ENCODE results near the gene PPM1B. TPM values are rescaled to one million over a fixed set of nuclear protein-coding genes. Genes with fewer than 3 reads are reported as not detected.

PPM1B gene
- total and polyA plus RNA-seq, 2 of the 8 experiments (the other 6 are each of a cell fraction or from before 2014, with no cell fraction given) = 43.6 to 126 TPM

DNA sequence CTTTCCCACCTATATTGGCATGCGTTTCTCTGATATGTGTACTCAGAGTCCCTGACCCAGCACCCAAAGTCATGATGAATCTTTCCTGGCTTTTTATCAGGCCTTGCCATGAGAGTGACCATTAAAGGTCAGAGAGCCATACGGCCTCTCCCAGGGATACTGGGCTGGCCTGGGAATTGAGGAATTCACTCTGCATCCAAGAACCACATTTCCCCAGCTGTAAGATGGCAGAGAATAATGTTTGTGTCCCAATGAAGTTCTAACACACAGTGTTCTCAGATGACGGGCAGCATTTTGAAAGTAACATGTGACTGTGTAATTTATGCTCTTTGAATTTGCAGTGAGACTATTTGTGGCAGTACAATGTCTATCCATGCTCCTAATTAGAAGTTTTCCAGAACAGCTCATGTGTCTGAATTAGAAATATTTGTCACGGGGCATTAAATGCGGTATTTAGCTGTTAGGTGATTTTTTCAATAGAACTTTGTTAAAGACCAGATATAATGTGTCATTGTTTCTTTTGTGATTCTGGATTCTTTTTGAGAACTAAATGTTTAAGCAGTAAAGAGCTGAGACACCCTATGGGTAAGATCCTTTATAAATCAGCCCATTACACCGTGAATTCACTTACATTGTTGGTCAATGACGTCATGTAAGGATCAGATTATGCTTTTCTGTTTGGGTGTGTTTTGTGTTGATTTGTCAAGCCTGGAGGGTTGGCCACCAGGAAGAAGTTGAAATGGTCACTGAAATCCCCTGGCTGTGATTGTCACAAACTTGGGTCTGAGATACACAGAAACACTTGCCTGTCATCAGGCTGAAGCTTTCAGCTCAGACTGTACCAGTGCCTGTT, 99.3 kb downstream of the PPM1B start:
- H3K27me3 ChIP-seq (replicated peaks in 1 of 4; ENCODE audit: control insufficient read depth in 3 of 4, extremely low read depth in 1 of 4, insufficient read depth in 3 of 4, low read length in 3 of 4) = no peaks in the 10 kb centered on the region
- no peaks in the 10 kb centered on the region for H3K9me3 ChIP-seq (ENCODE audit: insufficient read depth in 2 of 2, low read depth in 1 of 2, low read length in 1 of 2)
- H3K9ac ChIP-seq (replicated peaks in 1 of 4; ENCODE audit: extremely low read depth in 1 of 4, low read depth in 3 of 4, low read length in 3 of 4) = no peak overlapping the region
- no peak overlapping the region for H3K14ac ChIP-seq (ENCODE audit: insufficient read length)
- CTCF ChIA-PET (ENCODE audit: partially characterized antibody) = interaction anchor here (0.9 to 2.1 kb wide), 10 partner anchors 11 to 702 kb away, joined by 3 to 20 read pairs (median 5); no protein-coding TSS in a partner anchor
- H2BK20ac ChIP-seq (ENCODE audit: low read length) = no peak overlapping the region
- H3K23me2 ChIP-seq (ENCODE audit: low read depth, low read length) = no peaks in the 10 kb centered on the region
- 0 out of 2 replicates have a peak overlapping the region, but pooled peaks have one; percentile 37 for H2AFZ ChIP-seq (ENCODE audit: low read length)
- H3K79me2 ChIP-seq (ENCODE audit: control insufficient read depth in 1 of 2, insufficient read depth in 2 of 2, low read length in 2 of 2) = no peaks in the 10 kb centered on the region
- H3K36me3 ChIP-seq (ENCODE audit: control insufficient read depth in 2 of 4, insufficient read depth in 4 of 4, low read length in 3 of 4) = no peaks in the 10 kb centered on the region
- no peak overlapping the region for H2BK12ac ChIP-seq (ENCODE audit: low read depth, low read length)
- H2BK5ac ChIP-seq (ENCODE audit: low read depth, low read length) = no peak overlapping the region
- no peaks in the 10 kb centered on the region for H4K20me1 ChIP-seq (replicated peaks in 1 of 2; ENCODE audit: control insufficient read depth in 1 of 2, insufficient read depth in 2 of 2, low read length in 2 of 2)
- H3K18ac ChIP-seq (ENCODE audit: extremely low read depth, low read length) = no peak overlapping the region
- no peak overlapping the region for H2BK120ac ChIP-seq (replicated peaks; ENCODE audit: low read depth, low read length)
- POLR2A ChIA-PET (ENCODE audit: partially characterized antibody) = interaction anchor here (1.0 kb wide), 1 partner anchor 512 kb away, joined by 3 read pairs; no protein-coding TSS in a partner anchor
- H3K4me1 ChIP-seq (replicated peaks in 1 of 4; ENCODE audit: control insufficient read depth in 3 of 4, insufficient read depth in 4 of 4, low read length in 3 of 4) = peaks cover 0 to 5% (median 0%) of the 10 kb centered on the region in 4 experiments; a peak in 1 of 7 replicates
- H3K23ac ChIP-seq (ENCODE audit: insufficient read length) = no peak overlapping the region
- WGBS, 2 experiments (ENCODE audit: extremely low coverage in 1 of 2, insufficient coverage in 1 of 2, insufficient read length in 1 of 2, insufficient replicate concordance in 2 of 2, low coverage in 1 of 2, low lambda C conversion rate in 2 of 2, missing lambda C conversion rate in 1 of 2) = 80% methylated on average over 7 of the region's 7 CpGs; no CpG with 5 or more reads in 1 of the 2 experiments
- DNase-seq (ENCODE audit: low read depth in 1 of 2, low spot score in 2 of 2) = no peak
- H4K91ac ChIP-seq (replicated peaks; ENCODE audit: insufficient read length, low read length) = no peak overlapping the region
- H3K4me2 ChIP-seq (ENCODE audit: insufficient read depth in 1 of 2, low read depth in 2 of 2, low read length in 2 of 2) = no peak overlapping the region
- no peak overlapping the region for H4K5ac ChIP-seq (ENCODE audit: insufficient read length, low read depth, low read length)
- no peaks in the 10 kb centered on the region for H3K79me1 ChIP-seq (ENCODE audit: low read depth, low read length)
- H3K27ac ChIP-seq (ENCODE audit: low read depth, low read length) = no peak overlapping the region
- H2BK15ac ChIP-seq (ENCODE audit: low read length) = no peak overlapping the region
- no peak overlapping the region for H2AK5ac ChIP-seq (ENCODE audit: low read depth, low read length)
- no peak overlapping the region for H4K8ac ChIP-seq (ENCODE audit: extremely low read depth, insufficient read depth, low read length)
- no peak for FAIRE-seq
- no peak overlapping the region for H3K4me3 ChIP-seq (ENCODE audit: extremely low read depth in 1 of 4, insufficient read depth in 2 of 4, low read depth in 3 of 4, low read length in 4 of 4)
- no peak overlapping the region for H3K4ac ChIP-seq (replicated peaks; ENCODE audit: insufficient read length, low read depth, low read length)
- TF ChIP-seq JUND (IDR thresholded peaks at IDR 0.05; ENCODE audit: low read length) (peak; percentile 42; the same call in 1 of the 2 replicates), KDM1A (IDR thresholded peaks at IDR 0.05; ENCODE audit: borderline replicate concordance, low read length) (no peak), SIN3A (conservative IDR thresholded peaks at IDR 0.05 in 1 of 2, IDR thresholded peaks at IDR 0.05 in 1 of 2; ENCODE audit: low read depth in 1 of 2, low read length in 2 of 2) (no peak), RAD21 (IDR thresholded peaks at IDR 0.05 in 1 of 2, conservative IDR thresholded peaks at IDR 0.05 in 1 of 2; ENCODE audit: low read depth in 2 of 2, low read length in 2 of 2) (no peak), TAF1 (IDR thresholded peaks at IDR 0.05; ENCODE audit: low read depth, low read length) (no peak), TCF12 (IDR thresholded peaks at IDR 0.05; ENCODE audit: low read depth, low read length) (no peak)
- TF ChIP-seq, protein P1, sequence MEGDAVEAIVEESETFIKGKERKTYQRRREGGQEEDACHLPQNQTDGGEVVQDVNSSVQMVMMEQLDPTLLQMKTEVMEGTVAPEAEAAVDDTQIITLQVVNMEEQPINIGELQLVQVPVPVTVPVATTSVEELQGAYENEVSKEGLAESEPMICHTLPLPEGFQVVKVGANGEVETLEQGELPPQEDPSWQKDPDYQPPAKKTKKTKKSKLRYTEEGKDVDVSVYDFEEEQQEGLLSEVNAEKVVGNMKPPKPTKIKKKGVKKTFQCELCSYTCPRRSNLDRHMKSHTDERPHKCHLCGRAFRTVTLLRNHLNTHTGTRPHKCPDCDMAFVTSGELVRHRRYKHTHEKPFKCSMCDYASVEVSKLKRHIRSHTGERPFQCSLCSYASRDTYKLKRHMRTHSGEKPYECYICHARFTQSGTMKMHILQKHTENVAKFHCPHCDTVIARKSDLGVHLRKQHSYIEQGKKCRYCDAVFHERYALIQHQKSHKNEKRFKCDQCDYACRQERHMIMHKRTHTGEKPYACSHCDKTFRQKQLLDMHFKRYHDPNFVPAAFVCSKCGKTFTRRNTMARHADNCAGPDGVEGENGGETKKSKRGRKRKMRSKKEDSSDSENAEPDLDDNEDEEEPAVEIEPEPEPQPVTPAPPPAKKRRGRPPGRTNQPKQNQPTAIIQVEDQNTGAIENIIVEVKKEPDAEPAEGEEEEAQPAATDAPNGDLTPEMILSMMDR (IDR thresholded peaks at IDR 0.05; ENCODE audit: control extremely low read depth in 1 of 3, insufficient read depth in 1 of 3, low read depth in 1 of 3, low read length in 3 of 3) = no peak
- H3K56ac ChIP-seq (replicated peaks; ENCODE audit: insufficient read length, low read depth, low read length) = no peak overlapping the region
